VCaP (cell line): ENCODE results near the gene NUDT7.

Source experiments
- H3K27ac ChIP-seq: fragments of 450-650 bp; 2 replicates; pipeline ENCODE4 v1.5.1; 2017
- TF ChIP-seq, protein P1 (sequence below): fragments of 450-650 bp; conservative IDR thresholded peaks from 2 replicates; pipeline ENCODE4 v1.5.1; 2017; ENCODE audit warnings: mild to moderate bottlenecking, moderate library complexity

The NUDT7 gene

GRCh38 chr16:77745972-77746371 lies 23.7 kb downstream of the NUDT7 start:
- H3K27ac ChIP-seq, result no peak overlapping the region
- TF ChIP-seq, protein P1, sequence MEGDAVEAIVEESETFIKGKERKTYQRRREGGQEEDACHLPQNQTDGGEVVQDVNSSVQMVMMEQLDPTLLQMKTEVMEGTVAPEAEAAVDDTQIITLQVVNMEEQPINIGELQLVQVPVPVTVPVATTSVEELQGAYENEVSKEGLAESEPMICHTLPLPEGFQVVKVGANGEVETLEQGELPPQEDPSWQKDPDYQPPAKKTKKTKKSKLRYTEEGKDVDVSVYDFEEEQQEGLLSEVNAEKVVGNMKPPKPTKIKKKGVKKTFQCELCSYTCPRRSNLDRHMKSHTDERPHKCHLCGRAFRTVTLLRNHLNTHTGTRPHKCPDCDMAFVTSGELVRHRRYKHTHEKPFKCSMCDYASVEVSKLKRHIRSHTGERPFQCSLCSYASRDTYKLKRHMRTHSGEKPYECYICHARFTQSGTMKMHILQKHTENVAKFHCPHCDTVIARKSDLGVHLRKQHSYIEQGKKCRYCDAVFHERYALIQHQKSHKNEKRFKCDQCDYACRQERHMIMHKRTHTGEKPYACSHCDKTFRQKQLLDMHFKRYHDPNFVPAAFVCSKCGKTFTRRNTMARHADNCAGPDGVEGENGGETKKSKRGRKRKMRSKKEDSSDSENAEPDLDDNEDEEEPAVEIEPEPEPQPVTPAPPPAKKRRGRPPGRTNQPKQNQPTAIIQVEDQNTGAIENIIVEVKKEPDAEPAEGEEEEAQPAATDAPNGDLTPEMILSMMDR, result no peak

DNA sequence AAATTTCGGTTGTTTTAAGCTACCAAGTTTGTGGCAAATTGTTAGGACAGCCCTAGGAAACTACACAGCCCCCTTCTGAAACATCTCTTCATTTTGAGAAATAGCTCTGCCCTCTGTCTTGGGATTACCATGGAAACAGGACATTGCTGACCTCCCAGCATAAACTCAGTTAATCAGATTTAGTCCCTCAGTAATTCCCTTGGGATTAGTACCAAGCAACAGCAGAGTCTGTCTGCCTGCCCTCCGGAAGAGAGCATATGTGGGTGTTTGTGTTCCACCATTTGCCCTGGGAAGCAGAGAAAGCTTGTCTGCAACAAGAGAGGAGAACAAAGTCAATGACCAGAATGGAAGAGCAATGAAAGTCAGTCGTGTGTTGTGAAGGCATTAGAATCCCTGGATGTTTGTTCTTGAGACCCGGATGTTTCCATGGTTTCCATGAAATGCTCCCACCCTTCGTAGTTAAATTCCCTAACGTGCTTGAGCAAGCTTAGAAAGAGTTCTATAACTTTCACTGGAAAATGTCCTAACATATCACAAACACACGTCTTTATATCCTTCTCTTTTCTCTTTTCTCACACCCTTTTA lies 26.2 kb downstream of the NUDT7 start:
- H3K27ac ChIP-seq, result no peak overlapping the region
- TF ChIP-seq, protein P1, result no peak

DNA sequence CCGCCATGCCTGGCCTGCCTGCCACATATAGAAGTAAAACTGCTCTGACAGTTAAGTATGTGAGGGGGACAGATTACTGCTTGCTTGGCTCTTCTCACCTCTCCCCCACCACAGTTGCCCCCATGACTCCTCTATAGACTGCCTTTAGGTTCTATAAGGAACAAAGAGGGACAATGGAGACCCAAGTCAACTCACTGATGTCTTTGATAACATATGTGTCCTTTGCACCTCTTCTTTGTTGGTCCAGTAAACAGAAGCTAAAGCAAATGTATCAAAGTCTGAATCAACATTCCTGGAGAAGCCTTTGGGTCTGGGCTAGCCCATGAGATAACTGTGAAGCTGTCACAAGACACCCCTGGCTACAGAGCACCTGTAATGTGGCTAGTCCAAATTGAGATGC lies 27.1 kb downstream of the NUDT7 start:
- TF ChIP-seq, protein P1, result no peak
- H3K27ac ChIP-seq, result no peak overlapping the region

DNA sequence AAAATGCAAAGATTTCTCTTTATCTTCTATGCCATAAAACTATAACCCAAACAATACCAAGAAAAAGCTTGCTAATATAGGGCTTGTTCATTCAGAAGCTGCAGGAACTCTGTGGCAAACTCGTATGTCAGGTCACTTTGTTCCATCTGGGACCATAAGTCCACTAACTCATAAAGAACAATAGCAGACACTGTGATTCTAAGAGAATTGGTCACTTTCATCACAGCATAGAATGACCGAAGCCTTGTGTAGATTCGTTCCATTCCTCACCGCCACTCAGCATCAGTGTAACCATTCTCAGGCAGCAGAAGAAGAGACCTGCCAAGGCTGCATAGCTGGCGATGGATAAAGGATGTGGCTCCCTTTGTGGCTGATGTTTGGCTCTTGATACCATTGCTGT lies 35.7 kb downstream of the NUDT7 start:
- TF ChIP-seq, protein P1, result no peak
- H3K27ac ChIP-seq, result no peak overlapping the region

DNA sequence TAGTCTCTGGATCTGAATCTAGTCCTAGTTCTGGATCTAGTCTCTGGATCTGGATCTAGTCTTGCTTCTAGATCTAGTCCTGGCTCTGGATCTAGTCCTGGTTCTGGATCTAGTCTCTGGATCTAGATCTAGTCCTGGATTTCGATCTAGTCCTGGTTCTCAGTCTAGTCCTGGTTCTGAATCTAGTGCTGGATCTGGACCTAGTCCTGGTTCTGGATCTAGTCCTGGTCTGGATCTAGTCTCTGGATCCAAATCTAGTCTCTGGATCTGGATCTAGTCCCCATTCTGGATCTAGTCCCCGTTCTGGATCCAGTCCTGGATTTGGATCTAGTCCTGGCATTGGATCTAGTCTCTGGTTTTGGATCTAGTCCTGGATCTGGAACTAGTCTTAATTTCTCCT lies 36.2 kb downstream of the NUDT7 start:
- TF ChIP-seq, protein P1, result no peak
- H3K27ac ChIP-seq, result no peak overlapping the region

DNA sequence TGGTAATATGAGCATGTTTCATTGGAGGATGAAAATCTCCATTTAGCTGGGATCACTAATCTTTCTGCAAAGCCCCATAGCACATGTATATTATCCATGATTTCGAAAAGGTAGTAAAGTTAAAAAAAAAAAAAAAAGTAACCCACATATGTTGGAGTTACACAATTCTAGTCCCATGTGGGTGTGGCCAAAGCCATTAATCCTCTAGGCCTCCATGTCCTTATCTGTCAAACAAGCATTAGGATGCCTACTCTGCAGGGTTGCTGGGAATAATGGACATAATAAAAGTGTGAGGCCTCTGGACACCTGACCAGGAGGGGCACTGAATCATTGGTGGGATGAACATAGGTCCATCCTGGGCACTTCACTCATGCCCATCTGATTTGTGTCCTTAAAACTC lies 36.9 kb downstream of the NUDT7 start:
- H3K27ac ChIP-seq, result no peak overlapping the region
- TF ChIP-seq, protein P1, result no peak

DNA sequence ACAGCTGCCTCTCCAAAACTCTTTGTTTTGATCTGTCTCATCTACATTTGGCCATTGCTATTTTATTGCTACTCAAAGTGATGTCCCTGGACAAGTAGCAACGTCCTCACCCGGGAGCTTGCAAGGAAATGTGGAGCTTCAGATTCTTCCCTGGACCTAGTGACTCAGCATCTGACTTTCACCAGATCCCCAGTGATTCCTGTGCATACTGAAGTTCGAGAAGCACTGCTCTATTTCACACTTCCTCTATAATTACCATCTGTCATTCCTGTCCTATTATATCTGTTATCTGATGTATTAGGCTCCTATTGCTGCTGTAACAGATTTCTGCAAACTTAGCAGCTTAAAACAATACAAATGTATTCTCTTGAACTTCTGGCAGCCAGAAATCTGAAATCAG lies 37.5 kb downstream of the NUDT7 start:
- TF ChIP-seq, protein P1, result no peak
- H3K27ac ChIP-seq, result no peak overlapping the region
